ENCODE measurements around the gene SLC9C2. TPM values are rescaled to one million over a fixed set of nuclear protein-coding genes. Genes with fewer than 3 reads are reported as not detected.
A peak's percentile ranks its signal among the peaks of the same experiment; 100 is the strongest.

SLC9C2 gene
- total RNA-seq, 1 experiment from 2014 or later: not detected

DNA sequence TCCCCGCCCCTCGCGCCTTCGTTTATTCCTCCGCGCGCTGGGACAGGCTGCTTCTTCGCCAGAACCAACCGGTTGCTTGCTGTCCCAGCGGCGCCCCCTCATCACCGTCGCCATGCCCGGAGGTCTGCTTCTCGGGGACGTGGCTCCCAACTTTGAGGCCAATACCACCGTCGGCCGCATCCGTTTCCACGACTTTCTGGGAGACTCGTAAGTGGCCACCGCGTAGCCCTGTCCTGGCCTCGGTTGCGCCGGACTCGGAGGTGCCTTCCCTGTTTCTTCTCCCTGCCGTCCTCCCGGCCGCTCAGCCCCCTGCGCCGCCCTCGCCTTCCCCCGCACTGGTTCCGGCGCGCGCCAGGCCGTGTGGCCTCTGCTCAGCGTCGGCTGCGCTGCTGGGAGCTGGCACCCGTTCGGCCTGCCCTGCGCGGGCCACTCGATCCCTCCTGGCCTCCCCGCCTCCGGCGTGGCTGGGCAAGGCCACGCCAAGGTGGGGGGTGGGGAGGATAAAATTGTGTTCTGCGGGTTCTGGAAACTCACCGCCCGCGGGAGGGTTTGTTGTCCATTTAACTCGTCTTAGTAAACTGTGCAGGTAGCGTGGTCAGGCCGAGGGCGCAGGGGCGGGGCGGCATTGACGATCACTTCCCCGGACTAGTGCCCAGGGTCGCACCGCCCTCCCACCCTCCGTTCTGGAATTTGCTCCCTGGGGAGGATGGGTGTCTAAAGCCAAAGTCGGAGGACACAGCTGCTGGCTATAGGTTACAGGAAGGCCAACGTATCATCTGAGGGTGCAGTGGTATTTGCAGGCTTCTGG is 125.4 kb downstream of the SLC9C2 start, which contains the start of gene PRDX6 (continued):
- TF ChIP-seq, protein P1, sequence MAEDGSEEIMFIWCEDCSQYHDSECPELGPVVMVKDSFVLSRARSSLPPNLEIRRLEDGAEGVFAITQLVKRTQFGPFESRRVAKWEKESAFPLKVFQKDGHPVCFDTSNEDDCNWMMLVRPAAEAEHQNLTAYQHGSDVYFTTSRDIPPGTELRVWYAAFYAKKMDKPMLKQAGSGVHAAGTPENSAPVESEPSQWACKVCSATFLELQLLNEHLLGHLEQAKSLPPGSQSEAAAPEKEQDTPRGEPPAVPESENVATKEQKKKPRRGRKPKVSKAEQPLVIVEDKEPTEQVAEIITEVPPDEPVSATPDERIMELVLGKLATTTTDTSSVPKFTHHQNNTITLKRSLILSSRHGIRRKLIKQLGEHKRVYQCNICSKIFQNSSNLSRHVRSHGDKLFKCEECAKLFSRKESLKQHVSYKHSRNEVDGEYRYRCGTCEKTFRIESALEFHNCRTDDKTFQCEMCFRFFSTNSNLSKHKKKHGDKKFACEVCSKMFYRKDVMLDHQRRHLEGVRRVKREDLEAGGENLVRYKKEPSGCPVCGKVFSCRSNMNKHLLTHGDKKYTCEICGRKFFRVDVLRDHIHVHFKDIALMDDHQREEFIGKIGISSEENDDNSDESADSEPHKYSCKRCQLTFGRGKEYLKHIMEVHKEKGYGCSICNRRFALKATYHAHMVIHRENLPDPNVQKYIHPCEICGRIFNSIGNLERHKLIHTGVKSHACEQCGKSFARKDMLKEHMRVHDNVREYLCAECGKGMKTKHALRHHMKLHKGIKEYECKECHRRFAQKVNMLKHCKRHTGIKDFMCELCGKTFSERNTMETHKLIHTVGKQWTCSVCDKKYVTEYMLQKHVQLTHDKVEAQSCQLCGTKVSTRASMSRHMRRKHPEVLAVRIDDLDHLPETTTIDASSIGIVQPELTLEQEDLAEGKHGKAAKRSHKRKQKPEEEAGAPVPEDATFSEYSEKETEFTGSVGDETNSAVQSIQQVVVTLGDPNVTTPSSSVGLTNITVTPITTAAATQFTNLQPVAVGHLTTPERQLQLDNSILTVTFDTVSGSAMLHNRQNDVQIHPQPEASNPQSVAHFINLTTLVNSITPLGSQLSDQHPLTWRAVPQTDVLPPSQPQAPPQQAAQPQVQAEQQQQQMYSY (CRISPR knock-in tag; IDR thresholded peaks at IDR 0.05): no peak
- TF ChIP-seq, protein P2, sequence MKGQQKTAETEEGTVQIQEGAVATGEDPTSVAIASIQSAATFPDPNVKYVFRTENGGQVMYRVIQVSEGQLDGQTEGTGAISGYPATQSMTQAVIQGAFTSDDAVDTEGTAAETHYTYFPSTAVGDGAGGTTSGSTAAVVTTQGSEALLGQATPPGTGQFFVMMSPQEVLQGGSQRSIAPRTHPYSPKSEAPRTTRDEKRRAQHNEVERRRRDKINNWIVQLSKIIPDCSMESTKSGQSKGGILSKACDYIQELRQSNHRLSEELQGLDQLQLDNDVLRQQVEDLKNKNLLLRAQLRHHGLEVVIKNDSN (CRISPR knock-in tag; IDR thresholded peaks at IDR 0.05): no peak
- TF ChIP-seq, protein P3, sequence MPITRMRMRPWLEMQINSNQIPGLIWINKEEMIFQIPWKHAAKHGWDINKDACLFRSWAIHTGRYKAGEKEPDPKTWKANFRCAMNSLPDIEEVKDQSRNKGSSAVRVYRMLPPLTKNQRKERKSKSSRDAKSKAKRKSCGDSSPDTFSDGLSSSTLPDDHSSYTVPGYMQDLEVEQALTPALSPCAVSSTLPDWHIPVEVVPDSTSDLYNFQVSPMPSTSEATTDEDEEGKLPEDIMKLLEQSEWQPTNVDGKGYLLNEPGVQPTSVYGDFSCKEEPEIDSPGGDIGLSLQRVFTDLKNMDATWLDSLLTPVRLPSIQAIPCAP (CRISPR knock-in tag; IDR thresholded peaks at IDR 0.05): no peak
- TF ChIP-seq ZNF232 (CRISPR knock-in tag; IDR thresholded peaks at IDR 0.05) (peak; percentile 86), ELF4 (CRISPR knock-in tag; IDR thresholded peaks at IDR 0.05; ENCODE audit: low read depth) (no peak), TP53 (CRISPR knock-in tag; IDR thresholded peaks at IDR 0.05) (no peak), JAZF1 (CRISPR knock-in tag; IDR thresholded peaks at IDR 0.05) (no peak), SP1 (CRISPR knock-in tag; conservative IDR thresholded peaks at IDR 0.05) (peak; percentile 47; the same call in 1 of the 2 replicates), RELA (CRISPR knock-in tag; IDR thresholded peaks at IDR 0.05; ENCODE audit: borderline replicate concordance) (0 out of 2 replicates have a peak, but pooled peaks have one; percentile 46), CREM (CRISPR knock-in tag; IDR thresholded peaks at IDR 0.05) (peak; percentile 72; the same call in 1 of the 2 replicates), FOXP1 (CRISPR knock-in tag; IDR thresholded peaks at IDR 0.05; ENCODE audit: borderline replicate concordance) (peak; percentile 36; the same call in 1 of the 2 replicates), MXD4 (CRISPR knock-in tag; IDR thresholded peaks at IDR 0.05; ENCODE audit: borderline replicate concordance) (no peak), NR3C1 (CRISPR knock-in tag; conservative IDR thresholded peaks at IDR 0.05; ENCODE audit: low read depth) (no peak)
- TF ChIP-seq, protein P4, sequence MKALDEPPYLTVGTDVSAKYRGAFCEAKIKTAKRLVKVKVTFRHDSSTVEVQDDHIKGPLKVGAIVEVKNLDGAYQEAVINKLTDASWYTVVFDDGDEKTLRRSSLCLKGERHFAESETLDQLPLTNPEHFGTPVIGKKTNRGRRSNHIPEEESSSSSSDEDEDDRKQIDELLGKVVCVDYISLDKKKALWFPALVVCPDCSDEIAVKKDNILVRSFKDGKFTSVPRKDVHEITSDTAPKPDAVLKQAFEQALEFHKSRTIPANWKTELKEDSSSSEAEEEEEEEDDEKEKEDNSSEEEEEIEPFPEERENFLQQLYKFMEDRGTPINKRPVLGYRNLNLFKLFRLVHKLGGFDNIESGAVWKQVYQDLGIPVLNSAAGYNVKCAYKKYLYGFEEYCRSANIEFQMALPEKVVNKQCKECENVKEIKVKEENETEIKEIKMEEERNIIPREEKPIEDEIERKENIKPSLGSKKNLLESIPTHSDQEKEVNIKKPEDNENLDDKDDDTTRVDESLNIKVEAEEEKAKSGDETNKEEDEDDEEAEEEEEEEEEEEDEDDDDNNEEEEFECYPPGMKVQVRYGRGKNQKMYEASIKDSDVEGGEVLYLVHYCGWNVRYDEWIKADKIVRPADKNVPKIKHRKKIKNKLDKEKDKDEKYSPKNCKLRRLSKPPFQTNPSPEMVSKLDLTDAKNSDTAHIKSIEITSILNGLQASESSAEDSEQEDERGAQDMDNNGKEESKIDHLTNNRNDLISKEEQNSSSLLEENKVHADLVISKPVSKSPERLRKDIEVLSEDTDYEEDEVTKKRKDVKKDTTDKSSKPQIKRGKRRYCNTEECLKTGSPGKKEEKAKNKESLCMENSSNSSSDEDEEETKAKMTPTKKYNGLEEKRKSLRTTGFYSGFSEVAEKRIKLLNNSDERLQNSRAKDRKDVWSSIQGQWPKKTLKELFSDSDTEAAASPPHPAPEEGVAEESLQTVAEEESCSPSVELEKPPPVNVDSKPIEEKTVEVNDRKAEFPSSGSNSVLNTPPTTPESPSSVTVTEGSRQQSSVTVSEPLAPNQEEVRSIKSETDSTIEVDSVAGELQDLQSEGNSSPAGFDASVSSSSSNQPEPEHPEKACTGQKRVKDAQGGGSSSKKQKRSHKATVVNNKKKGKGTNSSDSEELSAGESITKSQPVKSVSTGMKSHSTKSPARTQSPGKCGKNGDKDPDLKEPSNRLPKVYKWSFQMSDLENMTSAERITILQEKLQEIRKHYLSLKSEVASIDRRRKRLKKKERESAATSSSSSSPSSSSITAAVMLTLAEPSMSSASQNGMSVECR (CRISPR knock-in tag; IDR thresholded peaks at IDR 0.05; ENCODE audit: borderline replicate concordance): peak; percentile 46; the same call in 1 of the 2 replicates
- TF ChIP-seq, protein P5, sequence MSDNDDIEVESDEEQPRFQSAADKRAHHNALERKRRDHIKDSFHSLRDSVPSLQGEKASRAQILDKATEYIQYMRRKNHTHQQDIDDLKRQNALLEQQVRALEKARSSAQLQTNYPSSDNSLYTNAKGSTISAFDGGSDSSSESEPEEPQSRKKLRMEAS (CRISPR knock-in tag; IDR thresholded peaks at IDR 0.05): no peak; the same call in 1 of the 2 replicates
- TF ChIP-seq, protein P6, sequence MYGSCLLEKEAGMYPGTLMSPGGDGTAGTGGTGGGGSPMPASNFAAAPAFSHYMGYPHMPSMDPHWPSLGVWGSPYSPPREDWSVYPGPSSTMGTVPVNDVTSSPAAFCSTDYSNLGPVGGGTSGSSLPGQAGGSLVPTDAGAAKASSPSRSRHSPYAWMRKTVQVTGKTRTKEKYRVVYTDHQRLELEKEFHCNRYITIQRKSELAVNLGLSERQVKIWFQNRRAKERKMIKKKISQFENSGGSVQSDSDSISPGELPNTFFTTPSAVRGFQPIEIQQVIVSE (CRISPR knock-in tag; IDR thresholded peaks at IDR 0.05; ENCODE audit: borderline replicate concordance): no peak
- TF ChIP-seq, protein P7, sequence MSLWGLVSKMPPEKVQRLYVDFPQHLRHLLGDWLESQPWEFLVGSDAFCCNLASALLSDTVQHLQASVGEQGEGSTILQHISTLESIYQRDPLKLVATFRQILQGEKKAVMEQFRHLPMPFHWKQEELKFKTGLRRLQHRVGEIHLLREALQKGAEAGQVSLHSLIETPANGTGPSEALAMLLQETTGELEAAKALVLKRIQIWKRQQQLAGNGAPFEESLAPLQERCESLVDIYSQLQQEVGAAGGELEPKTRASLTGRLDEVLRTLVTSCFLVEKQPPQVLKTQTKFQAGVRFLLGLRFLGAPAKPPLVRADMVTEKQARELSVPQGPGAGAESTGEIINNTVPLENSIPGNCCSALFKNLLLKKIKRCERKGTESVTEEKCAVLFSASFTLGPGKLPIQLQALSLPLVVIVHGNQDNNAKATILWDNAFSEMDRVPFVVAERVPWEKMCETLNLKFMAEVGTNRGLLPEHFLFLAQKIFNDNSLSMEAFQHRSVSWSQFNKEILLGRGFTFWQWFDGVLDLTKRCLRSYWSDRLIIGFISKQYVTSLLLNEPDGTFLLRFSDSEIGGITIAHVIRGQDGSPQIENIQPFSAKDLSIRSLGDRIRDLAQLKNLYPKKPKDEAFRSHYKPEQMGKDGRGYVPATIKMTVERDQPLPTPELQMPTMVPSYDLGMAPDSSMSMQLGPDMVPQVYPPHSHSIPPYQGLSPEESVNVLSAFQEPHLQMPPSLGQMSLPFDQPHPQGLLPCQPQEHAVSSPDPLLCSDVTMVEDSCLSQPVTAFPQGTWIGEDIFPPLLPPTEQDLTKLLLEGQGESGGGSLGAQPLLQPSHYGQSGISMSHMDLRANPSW (CRISPR knock-in tag; conservative IDR thresholded peaks at IDR 0.05; ENCODE audit: low read depth): no peak
- TF ChIP-seq, protein P8, sequence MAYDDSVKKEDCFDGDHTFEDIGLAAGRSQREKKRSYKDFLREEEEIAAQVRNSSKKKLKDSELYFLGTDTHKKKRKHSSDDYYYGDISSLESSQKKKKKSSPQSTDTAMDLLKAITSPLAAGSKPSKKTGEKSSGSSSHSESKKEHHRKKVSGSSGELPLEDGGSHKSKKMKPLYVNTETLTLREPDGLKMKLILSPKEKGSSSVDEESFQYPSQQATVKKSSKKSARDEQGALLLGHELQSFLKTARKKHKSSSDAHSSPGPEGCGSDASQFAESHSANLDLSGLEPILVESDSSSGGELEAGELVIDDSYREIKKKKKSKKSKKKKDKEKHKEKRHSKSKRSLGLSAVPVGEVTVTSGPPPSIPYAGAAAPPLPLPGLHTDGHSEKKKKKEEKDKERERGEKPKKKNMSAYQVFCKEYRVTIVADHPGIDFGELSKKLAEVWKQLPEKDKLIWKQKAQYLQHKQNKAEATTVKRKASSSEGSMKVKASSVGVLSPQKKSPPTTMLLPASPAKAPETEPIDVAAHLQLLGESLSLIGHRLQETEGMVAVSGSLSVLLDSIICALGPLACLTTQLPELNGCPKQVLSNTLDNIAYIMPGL (CRISPR knock-in tag; IDR thresholded peaks at IDR 0.05): peak; percentile 68
- TF ChIP-seq, protein P9, sequence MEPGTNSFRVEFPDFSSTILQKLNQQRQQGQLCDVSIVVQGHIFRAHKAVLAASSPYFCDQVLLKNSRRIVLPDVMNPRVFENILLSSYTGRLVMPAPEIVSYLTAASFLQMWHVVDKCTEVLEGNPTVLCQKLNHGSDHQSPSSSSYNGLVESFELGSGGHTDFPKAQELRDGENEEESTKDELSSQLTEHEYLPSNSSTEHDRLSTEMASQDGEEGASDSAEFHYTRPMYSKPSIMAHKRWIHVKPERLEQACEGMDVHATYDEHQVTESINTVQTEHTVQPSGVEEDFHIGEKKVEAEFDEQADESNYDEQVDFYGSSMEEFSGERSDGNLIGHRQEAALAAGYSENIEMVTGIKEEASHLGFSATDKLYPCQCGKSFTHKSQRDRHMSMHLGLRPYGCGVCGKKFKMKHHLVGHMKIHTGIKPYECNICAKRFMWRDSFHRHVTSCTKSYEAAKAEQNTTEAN (CRISPR knock-in tag; IDR thresholded peaks at IDR 0.05): 0 out of 2 replicates have a peak, but pooled peaks have one; percentile 60
